Omental fat pad (tissue), 4 donors: Measurements from ENCODE around the gene IRAK4. TPM values are rescaled to one million over a fixed set of nuclear protein-coding genes. Genes with fewer than 3 reads are reported as not detected.
"Not testable (repeated sequence)": the region's sequence is repeated elsewhere in the genome, so short reads cannot be mapped to it uniquely, and the experiment has no call there.

Experiments used
- ATAC-seq: fragments of 150-250 bp; one replicate; pipeline ENCODE4 v1.9.1; 2016; ENCODE audit warnings: mild to moderate bottlenecking, moderate library complexity; ENCODE audit not compliant: low FRiP score
- DNase-seq: peaks from one replicate; pipeline ENCODE4 v3.0.0-alpha.2; 2019; ENCODE audit warnings: low spot score
- total RNA-seq, 4 donors: library from RNA; depleted of rRNA; stranded (reverse); fragments of >200 nt; gene quantifications; one replicate each; pipeline ENCODE4 v1.1.0, GENCODE V29; 2016
- TF ChIP-seq, protein P1 (sequence below), 3 donors: fragments of 450-650 bp; IDR thresholded peaks; one replicate each; pipeline ENCODE4 v1.5.1; 2016 to 2017; ENCODE audit warnings: antibody characterized with exemption in 3 of 3, mild to moderate bottlenecking in 3 of 3, moderate library complexity in 2 of 3

IRAK4 gene
- total RNA-seq, 4 donors from 2014 or later: 17.9 to 41.9 (median 23.9) TPM

DNA sequence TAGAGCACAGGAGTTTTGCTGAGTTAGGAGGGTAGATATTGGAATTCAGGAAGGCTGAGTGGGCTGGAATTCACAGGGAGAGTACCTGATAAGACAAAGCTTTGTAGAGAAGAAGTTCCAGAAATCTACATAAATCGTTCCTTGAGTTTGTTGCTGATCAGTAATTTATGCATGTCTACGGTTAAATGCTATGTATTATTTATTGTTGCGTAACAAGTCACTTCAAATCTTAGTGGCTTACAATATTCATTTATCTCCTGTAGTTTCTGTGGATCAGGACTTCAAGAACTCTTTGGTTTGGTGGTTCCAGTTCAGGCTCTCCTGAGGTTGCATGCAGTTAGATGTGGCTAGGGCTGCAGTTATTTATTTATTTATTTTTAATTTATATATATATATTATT lies 7.9 kb upstream of the IRAK4 start:
- DNase-seq (no peak), ATAC-seq (no peak)

DNA sequence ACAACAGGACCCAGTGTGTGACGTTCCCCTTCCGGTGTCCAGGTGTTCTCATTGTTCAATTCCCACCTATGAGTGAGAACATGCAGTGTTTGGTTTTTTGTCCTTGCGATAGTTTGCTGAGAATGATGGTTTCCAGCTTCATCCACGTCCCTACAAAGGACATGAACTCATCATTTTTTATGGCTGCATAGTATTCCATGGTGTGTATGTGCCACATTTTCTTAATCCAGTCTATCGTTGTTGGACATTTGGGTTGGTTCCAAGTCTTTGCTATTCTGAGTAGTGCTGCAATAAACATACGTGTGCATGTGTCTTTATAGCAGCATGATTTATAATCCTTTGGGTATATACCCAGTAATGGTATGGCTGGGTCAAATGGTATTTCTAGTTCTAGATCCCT lies 7.4 kb upstream of the IRAK4 start:
- DNase-seq, ATAC-seq: not testable (repeated sequence)

More for the DNA sequence above, 7.9 kb upstream of the IRAK4 start:
- TF ChIP-seq, protein P1, sequence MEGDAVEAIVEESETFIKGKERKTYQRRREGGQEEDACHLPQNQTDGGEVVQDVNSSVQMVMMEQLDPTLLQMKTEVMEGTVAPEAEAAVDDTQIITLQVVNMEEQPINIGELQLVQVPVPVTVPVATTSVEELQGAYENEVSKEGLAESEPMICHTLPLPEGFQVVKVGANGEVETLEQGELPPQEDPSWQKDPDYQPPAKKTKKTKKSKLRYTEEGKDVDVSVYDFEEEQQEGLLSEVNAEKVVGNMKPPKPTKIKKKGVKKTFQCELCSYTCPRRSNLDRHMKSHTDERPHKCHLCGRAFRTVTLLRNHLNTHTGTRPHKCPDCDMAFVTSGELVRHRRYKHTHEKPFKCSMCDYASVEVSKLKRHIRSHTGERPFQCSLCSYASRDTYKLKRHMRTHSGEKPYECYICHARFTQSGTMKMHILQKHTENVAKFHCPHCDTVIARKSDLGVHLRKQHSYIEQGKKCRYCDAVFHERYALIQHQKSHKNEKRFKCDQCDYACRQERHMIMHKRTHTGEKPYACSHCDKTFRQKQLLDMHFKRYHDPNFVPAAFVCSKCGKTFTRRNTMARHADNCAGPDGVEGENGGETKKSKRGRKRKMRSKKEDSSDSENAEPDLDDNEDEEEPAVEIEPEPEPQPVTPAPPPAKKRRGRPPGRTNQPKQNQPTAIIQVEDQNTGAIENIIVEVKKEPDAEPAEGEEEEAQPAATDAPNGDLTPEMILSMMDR (IDR thresholded peaks at IDR 0.05): no peak

DNA sequence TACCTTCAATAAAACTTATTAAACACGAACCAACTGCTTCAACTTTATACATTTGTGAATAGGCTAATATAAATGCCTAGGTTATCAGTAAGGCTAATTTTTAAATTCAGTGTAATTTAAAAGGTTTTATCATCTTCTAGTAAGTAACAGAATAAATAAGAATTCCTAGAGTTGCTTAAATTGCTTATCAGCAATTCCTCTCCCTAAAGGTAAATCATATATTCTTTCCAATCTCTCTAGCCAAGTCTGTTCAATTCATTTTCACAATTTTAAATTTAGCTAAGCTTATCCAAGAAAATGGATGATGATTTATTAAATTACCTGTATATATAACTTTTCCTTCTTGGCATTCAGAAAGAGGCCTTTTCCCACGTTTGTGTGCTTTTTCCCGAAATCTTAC lies 4.7 kb upstream of the IRAK4 start:
- ATAC-seq (no peak), DNase-seq (no peak)
- TF ChIP-seq, protein P1 (IDR thresholded peaks at IDR 0.05): no peak

DNA sequence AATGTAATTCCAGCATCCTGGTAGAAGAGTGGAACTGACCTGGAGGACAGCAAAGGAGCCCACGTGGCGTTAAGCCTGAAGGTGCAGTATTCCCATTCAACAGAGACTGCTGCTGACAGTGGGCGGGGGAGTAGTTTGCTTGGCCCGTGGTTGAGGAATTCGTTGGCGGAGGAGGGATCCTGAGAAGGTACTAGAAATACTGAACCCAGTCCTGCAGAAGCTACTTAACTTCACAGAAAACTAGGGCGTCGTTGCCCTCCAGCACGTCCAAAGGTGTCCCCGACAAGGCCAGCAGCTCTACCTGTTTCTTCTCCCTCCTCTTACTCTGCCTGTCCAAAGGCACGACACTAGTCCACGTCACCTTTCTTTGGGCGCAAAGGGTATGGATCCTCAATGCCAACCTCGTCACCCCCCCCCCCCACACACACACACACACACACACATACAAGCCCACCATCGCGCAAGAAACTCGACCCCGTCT lies 464 bp upstream of the IRAK4 start:
- peak; percentile 58 for ATAC-seq
- TF ChIP-seq, protein P1 (IDR thresholded peaks at IDR 0.05): no peak
- no peak for DNase-seq

DNA sequence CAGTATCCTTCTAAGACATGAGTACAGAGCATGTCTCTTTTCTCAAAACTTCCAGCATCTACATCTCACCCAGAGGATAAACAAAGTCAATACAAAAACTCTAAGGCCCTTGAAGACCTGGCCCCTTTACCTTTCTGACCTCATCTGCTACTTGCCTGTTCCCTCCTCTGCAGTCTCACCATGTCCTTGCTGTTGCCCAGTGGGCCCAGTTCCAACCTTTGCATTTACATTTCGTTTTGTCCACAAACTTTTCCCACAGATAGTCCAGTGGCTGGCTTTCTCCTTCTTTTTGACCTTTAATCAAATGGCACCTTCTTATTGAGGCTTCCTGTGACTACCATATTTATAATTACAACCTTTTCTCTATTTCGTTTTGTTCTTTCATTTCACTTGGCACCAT lies 1.6 kb downstream of the IRAK4 start:
- DNase-seq: no peak
- no peak for ATAC-seq
- TF ChIP-seq, protein P1 (IDR thresholded peaks at IDR 0.05): no peak

DNA sequence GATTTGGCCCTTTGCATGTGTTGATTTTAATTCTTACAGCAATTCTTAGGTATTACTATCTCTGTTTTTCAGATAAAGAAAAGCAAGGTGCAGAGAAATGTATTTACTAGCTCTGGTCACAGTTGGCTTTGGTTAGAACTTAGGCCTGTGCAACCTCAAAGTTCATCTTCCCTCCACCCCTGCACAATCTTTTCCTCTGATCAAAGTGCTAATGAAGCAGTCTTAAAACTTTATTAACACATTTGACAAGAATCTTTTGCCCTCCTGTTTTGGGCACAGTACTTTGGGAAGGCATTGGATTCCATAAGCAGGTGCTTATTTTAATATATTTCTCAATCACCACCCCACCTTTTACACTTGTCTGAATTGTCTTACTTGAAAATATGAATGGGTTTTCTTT lies 2.7 kb downstream of the IRAK4 start:
- no peak for DNase-seq
- no peak for ATAC-seq
- TF ChIP-seq, protein P1 (IDR thresholded peaks at IDR 0.05): no peak

DNA sequence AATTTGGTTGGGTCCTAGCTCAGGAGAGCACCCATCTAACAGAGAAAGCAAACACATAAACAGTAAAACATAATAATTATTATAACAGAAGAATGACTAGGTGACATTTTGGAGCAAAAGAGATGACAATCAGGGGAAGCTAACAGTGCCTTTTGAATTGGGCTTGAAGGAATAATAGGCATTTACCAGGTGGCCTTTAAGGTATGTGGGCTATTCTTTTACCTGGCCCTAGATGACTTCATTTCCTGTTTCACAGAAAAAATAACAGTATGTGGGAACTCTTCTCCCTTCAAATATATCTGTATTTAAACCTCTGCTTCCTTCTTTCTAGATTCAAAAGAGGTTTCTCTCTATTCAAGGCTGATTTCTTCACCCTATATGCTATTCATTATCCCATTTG lies 3.8 kb downstream of the IRAK4 start:
- TF ChIP-seq, protein P1 (IDR thresholded peaks at IDR 0.05): no peak
- DNase-seq (no peak), ATAC-seq (no peak)

DNA sequence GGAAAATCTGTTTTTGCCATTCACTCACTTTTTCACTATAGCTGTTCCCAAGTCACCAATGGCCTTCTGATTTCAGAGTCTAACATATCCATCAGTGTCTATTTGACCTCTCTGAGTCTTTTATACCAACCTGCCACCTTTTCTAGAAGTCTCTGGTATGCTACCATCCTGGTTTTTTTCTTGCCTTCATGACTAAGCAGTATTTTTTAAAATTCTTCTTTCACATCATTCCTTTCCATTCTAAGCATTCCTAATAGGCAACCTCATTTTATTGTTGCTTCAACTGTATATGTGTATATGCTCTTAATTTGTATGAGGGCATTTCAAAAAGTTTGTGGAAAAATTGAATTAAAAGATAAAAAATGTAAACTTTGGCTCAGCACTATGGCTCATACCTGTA lies 5.0 kb downstream of the IRAK4 start:
- ATAC-seq (no peak), DNase-seq (no peak)
- TF ChIP-seq, protein P1 (IDR thresholded peaks at IDR 0.05): no peak
